Renal cortical epithelial cell (primary cell): ENCODE results near the gene KCNE2. TPM values are rescaled to one million over a fixed set of nuclear protein-coding genes. Genes with fewer than 3 reads are reported as not detected.

Experiments
- DNase-seq: peaks from one replicate; pipeline ENCODE4 v3.0.0-alpha.2; 2011; ENCODE audit warnings: low read depth
- total RNA-seq: library from RNA; depleted of rRNA; stranded (reverse); fragments of >200 nt; gene quantifications from 2 replicates; pipeline ENCODE4 v1.2.3, GENCODE V29; 2014

The KCNE2 gene
- not detected in 2 replicates for total RNA-seq

DNA sequence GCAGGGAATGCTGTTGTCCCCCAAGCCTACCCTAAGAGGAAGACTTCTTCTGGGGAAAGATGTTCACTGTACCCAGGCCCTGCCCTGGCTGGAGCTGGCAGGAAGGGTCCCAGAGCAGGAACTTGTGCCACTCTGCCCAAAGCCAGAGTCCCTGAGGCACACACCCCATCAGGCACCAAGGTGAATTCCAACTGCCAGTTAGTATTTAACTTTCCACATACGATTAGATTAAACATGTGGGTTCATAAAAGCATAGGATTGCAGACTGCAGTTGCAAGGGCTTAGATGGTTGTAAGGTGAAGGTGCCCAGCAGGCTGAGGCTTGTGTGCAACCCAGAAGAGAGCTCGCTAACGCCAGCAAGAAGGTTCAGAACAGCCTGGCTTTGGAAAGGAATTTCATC is at the start of gene KCNE2:
Gene KCNE2 (plus strand): TSS at position 274 of the 400 bp plus-strand sequence. CDS start 6,473 bp downstream, outside the sequence.
- DNase-seq: no peak

DNA sequence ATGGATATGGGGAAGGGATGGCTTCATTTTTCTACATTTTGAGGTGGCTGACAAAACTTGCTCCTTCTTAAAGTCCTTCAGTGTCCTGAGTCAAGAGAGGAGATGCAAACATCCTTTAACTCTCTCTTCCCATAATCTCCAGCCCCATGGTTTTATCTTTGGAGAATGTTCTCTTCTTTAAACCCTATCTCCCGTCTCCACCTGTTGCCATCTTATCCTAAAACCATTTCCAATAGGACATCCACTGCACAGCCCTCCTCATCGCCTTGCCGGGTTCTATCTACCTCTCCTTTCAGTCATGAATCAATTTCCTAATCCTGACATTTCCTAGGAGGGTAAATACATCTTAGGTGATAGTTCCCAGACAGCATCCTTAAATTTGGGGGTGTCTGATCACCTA is 44.2 kb upstream of the KCNE2 start:
- no peak for DNase-seq

DNA sequence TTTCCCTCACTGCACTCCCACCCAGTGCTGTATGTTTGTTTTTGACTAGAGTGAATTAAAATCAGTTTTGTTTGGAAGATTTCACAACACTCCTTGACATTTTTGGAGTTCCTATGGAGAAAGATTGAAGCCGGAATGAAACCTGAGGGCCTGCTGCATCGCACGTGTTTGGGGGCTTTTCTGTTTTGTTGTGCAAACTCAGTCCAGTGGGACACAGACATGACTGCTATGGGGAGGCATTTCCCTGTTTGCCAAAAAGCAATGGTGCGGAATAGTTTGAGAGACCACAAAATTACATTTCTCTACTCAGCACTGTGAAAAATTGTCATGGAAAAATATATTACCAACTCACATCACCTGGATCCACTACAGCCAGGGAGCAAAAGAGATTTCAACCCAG is 43.8 kb upstream of the KCNE2 start:
- DNase-seq: no peak

GRCh38 chr21:34330055-34330454 is 33.8 kb upstream of the KCNE2 start:
- DNase-seq: no peak

GRCh38 chr21:34331726-34332125 is 32.1 kb upstream of the KCNE2 start:
- no peak for DNase-seq

- no peak for DNase-seq
Observed at GRCh38 chr21:34332347-34332746, 31.5 kb upstream of the KCNE2 start.

DNA sequence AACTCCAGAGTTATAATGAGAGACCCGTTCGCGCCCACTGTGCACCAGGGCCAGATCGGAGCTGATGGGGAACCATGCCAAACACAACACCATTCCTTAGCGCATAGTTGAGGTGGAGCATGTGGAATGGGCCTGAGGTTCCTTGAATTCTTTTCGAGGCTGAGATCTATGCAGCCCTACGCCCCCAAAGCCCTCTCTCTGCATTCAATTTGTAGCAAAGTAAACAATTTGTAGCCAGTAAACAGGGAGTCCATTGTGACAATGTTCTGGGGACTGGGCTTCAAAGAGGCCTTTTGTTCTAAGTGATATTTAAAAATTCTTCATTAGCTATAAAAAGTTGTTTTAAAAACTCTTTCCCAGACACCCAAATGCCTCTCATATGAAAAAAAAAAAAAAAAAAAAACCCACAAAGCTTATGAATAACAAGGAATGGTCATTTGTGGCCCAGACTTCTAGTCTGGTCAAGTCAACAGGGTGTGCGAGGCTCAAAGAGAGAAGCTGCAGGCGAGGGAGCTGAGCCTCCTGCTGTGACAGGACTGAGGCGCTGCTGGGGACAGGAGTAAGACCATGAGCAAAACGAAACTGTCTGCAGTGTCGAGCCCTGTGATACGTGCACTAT is 30.6 kb upstream of the KCNE2 start:
- DNase-seq: peak; percentile 44

GRCh38 chr21:34335316-34335715 is 28.5 kb upstream of the KCNE2 start:
- peak; percentile 14 for DNase-seq

GRCh38 chr21:34336245-34336644 is 27.6 kb upstream of the KCNE2 start:
- DNase-seq: no peak

- DNase-seq: no peak
Observed at GRCh38 chr21:34336756-34337391, 26.9 kb upstream of the KCNE2 start.

DNA sequence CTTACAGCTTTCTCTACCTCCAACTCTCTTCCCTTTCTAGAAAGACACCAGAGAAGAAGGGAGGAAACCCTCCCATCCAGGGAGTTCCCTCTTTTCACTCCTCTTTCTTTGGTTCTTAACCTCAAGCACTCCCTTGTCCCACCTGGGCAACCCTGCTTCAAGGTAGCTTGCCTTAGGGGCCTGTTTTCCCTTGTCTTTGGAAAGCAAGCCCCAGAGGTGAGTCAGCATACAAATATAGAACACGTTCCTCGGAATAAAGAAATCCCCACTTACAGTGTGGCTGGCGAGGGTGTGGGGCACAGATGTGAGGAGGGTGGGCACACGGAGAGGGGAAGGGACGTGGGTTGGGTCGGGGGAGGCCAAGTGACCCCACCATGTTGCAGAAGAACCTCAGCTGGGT is 26.1 kb upstream of the KCNE2 start:
- DNase-seq: no peak

- no peak for DNase-seq
Observed at GRCh38 chr21:34338226-34338625, 25.6 kb upstream of the KCNE2 start.

DNA sequence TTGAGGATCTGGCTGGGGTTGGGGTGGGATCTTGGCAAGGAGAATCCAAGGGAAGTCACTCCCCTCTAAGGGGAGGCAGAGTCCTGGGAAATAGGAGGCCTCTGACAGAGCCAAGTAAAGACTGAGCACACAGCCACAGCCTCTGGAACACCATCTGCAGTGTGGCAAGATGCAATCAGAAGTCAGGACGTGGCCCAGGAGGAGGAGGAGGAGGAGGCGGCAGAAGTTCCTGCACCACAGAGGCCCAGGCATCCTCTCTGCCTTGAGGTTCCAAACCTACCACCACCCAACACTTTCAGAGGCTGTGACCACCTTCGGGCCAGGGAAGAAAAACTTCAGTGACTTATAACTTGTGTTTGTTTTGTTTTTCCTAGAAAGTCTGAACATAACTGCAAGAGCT is 23.7 kb upstream of the KCNE2 start:
- no peak for DNase-seq

GRCh38 chr21:34342476-34342875 is 21.3 kb upstream of the KCNE2 start:
- no peak for DNase-seq

GRCh38 chr21:34343347-34343746 is 20.5 kb upstream of the KCNE2 start:
- DNase-seq: no peak

DNA sequence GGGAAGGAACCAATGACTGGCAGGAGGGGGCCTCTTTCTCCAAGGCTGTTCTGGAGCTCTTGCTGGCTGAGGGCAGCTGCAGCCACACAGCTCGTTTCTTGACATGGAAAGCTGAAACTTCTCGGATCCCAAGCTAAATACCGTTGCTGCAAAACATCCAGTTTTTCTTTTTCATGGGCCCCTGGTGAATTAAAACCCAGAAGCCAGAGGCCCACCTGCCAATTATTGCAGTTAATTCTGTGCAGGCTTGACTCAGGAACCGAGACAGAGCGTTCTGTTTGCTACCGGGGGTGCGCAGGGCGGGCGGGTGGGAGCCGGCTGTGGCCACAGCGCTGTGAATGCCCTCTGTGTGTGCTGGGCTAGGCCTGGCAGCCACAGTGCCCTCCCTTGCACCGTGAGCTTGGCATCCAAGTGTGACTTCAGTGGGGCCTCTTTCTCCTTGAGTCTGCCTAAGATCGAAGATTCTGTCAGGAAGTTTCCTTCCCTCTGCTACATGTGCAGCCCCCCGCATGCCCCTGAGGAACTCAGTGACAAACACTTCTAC is 19.9 kb upstream of the KCNE2 start:
- no peak for DNase-seq

- DNase-seq: no peak
Observed at GRCh38 chr21:34344584-34344983, 19.2 kb upstream of the KCNE2 start.

DNA sequence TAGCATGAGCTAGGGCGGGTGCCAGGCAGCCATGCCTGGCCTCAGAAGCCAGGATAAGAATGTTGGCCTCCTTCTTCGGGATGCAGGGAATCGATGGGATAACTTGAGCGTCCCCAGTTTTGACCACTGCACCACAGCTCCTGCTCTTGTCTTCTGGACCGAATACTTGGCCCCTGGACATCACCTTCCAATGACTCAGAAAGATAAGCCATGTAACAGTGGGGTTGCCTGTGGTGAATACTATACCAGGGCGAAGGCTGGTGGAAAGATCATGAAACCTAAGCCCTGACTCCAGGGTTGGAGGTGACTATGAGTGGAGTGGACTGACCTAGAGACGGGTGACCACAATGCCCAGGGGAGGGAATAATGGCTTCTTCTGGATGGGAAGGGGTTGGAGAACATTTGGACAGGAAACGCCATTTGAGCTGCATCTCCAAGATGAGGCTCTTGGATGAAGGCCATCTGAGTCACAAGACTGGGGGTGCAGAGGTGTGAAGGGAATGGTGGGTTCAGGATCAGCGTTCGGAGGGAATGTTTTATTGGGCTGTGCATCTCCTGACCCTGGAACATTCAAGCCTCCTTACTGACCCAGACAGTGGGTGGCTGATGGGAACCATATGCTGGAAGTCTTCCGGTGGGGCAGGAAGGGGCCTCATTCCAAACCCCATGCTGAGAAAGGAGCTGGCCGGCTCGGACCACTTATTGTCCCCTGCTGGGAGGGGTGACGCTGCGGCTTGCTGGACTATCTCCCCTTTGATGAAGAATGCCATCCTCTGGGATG is 18.5 kb upstream of the KCNE2 start:
- DNase-seq: no peak

- no peak for DNase-seq
Observed at GRCh38 chr21:34345892-34346291, 17.9 kb upstream of the KCNE2 start.

GRCh38 chr21:34348890-34349519 is 14.8 kb upstream of the KCNE2 start:
- DNase-seq: no peak

DNA sequence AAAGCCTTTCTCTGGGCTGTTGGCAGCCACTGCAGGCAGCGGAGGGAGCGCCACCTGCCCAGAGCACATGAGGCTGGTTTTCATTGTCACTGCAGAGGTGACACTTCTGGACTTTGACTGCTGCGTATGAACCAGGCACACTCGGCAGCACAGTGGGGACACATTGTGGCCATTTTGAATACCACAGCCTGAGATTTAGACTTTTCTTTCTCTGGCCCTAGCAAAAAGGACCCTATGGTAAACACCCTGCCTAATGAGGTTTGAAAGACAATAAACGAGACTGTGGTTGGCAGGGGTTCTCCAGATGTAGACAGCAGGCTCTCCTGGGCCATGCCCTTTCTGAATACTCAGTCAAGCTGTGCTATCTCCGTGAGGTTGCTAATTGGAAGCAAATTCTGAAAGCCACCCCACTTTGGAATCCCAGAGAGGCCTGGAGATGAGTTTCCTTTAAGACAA is 12.0 kb upstream of the KCNE2 start:
- DNase-seq: peak; percentile 16

DNA sequence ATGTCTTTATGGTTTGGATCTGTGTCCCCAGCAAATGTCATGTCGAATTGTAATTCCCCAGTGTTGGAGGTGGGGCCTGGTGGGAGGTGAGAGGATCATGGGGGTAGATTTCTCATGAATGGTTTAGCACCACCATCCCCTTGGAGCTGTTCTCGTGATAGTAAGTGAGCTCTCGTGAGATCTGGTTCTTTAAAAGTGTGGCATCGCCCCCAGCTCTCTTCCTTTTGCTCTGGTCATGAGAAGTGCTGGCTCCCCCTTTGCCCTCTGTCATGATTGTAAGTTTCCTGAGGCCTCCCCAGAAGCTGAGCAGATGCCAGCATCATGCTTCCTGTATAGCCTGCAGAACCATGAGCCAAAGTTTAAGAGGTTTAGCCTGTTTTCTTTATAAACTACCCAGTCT is 11.2 kb upstream of the KCNE2 start:
- DNase-seq: no peak
